Left cardiac atrium (tissue), 4 donors: ENCODE data around the gene MPI. TPM values are rescaled to one million over a fixed set of nuclear protein-coding genes. Genes with fewer than 3 reads are reported as not detected.
A peak's percentile ranks its signal among the peaks of the same experiment; 100 is the strongest.

ENCODE experiments used
- ATAC-seq, 2 donors: fragments of 200-7000 bp; cut with Tn5 transposase; one replicate each; pipeline ENCODE4 v1.9.1; 2020; ENCODE audit warnings: mild to moderate bottlenecking in 2 of 2, moderate library complexity in 2 of 2
- DNase-seq: peaks from one replicate; pipeline ENCODE4 v3.0.0-alpha.2; 2020
- intact Hi-C, 2 donors: fragments of 100-400 bp; cut with DNase I; formaldehyde crosslinking; loops; one replicate each; pipeline versions ENCODE4 v1.14.1 to v1.15.1; 2022 to 2023
- long read RNA-seq: library from polyadenylated mRNA; unstranded; transcript quantifications from one replicate; pipeline ENCODE4 v2.0.0, GENCODE V29; 2021
- total RNA-seq, 2 donors: library from RNA; stranded (reverse); fragmentation: NEBNext Ultra II Directional; extraction: Animal tissue kit (Norgen Biotek cat#: 25700); gene quantifications; one replicate each; pipeline ENCODE4 v1.2.1, GENCODE V29; 2021
- donor health status: DM: no; HTN: yes; CAD: no.
- donor health status: DM: no; HTN: yes; CAD: no; lungs with severe emphysema.
- donor health status: DM: yes; HTN: yes; CAD: no.
- donor health status: Dilated cardiomyopathy.

The MPI gene
- 10 to 100 TPM; 37.6 to 42.1 TPM for total RNA-seq
- long read RNA-seq, full-length matches to known transcripts: 38 of 49 reads
- long read RNA-seq, partial matches to known transcripts: 3 of 49 reads
- long read RNA-seq, other reads (novel, unspliced or antisense): 8 of 49 reads

DNA sequence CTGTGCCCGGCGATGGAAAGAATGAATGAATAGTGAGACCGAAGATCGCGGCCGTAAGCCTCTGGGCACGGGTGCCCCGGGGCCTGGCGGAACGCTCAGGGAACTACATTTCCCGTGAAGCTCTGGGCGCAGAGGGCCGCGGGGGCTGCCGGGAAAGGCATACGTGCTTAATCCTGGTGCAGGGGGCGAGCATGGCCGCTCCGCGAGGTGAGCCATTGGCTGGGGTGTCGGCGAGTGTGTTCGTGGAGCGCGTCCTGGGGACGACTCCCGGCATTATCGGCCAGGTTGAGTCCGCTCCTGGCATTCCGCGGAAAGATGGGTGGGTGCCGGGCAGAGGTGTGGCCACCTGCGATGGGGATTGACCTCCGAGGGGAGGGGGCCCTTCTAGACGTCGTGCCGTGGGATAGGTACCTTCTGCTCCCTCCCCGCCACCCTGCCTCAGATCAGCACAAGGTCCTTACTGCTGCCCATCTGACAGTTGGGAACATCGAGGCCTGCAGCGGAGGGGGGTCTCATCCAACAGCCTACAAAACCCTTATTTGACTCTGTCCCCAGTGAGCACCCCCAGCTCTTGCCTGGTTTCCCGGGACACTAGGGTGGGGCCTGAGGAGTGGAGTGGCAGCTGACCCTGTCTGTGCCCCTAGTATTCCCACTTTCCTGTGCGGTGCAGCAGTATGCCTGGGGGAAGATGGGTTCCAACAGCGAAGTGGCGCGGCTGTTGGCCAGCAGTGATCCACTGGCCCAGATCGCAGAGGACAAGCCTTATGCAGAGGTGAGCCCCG lies at the start of gene MPI:
Gene MPI, plus strand, starts transcription at position 160 of the 782 bp plus-strand sequence. Its CDS starts 32 bp downstream, at position 192.
- intact Hi-C loops: no loop called here
- DNase-seq: peak; percentile 91
- ATAC-seq: peak; percentile 96 to 98

GRCh38 chr15:74840851-74841775 lies 48.7 kb upstream of the MPI start:
- intact Hi-C loops: loop anchor here in 1 of 2 donors (5.0 kb wide), 1 partner anchor 66 kb away; the partner anchor contains the start of gene FAM219B
- no peak for DNase-seq
- no peak for ATAC-seq

GRCh38 chr15:74841891-74842373 lies 47.9 kb upstream of the MPI start:
- no peak for DNase-seq
- no peak for ATAC-seq
- intact Hi-C loops: loop anchor here in 1 of 2 donors (5.0 kb wide), 1 partner anchor 65 kb away; the partner anchor contains the start of gene FAM219B

GRCh38 chr15:74842581-74843444 lies 47.0 kb upstream of the MPI start, which contains the start of gene ULK3:
ULK3 (minus strand) TSS chr15:74843156; CDS start chr15:74843105, 51 bp downstream.
- DNase-seq: peak; percentile 94
- intact Hi-C loops: loop anchor here in 1 of 2 donors (5.0 kb wide), 1 partner anchor 64 kb away; the partner anchor contains the start of gene FAM219B
- ATAC-seq: peak; percentile 91 to 94

- no peak for ATAC-seq
- no peak for DNase-seq
- intact Hi-C loops: loop anchor here in 1 of 2 donors (5.0 kb wide), 1 partner anchor 64 kb away; the partner anchor contains the start of gene FAM219B
Measured at GRCh38 chr15:74843445-74843828, 46.4 kb upstream of the MPI start.

GRCh38 chr15:74843891-74844299 lies 45.9 kb upstream of the MPI start:
- ATAC-seq (peak in 1 of 2 donors; percentile 3), DNase-seq (no peak)
- intact Hi-C loops: loop anchor here in 1 of 2 donors (5.0 kb wide), 1 partner anchor 63 kb away; the partner anchor contains the start of gene FAM219B

- intact Hi-C loops: loop anchor here in 1 of 2 donors (5.0 kb wide), 1 partner anchor 63 kb away; the partner anchor contains the start of gene FAM219B
- no peak for DNase-seq
- ATAC-seq: no peak
Measured at GRCh38 chr15:74844319-74845207, 45.3 kb upstream of the MPI start.

GRCh38 chr15:74845208-74845568 lies 44.7 kb upstream of the MPI start:
- ATAC-seq (no peak), DNase-seq (no peak)
- intact Hi-C loops: no loop called here

GRCh38 chr15:74845581-74845980 lies 44.3 kb upstream of the MPI start:
- intact Hi-C loops: no loop called here
- no peak for ATAC-seq
- no peak for DNase-seq

DNA sequence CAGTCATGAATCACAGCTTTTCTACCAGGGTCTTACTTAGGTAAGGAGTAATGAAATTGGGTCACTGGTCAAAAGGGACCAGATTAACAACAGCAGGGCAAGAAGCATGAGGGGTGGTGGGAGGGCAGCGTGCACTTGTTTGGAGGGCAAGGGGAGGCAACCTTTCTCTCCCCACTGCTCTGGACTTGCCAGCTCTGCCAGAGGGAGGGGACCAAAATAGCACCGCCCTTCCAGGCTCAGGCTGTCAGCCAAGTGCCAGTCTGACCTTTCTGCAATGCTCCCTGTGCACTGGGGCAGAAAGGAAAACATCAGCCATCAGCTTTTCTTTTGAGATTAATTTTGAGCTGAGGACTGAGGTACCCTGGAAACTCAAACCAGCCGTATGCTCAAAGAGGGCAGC lies 42.4 kb upstream of the MPI start:
- no peak for DNase-seq
- intact Hi-C loops: no loop called here

DNA sequence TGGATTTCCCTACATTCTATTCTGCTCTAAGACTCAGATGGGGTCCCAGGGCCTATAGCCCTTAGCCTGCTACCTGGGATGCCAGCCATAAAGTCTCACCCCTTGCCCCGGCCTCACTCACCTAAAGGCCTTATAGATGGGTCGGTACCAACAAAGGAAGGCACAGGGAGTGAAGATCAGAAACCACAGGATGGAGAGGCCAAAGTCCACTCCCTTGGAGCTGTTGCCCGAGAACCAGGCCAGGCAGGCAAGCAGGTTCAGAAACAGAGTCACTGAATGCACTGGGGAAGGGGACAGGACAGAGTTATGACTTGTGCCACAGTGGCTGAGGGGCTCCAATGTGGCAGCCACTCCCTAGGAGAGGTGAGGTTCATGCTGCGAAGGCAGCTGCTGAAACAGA lies 39.4 kb upstream of the MPI start:
- intact Hi-C loops: no loop called here
- DNase-seq (no peak), ATAC-seq (no peak)

More for the DNA sequence above, 42.4 kb upstream of the MPI start:
- peak in 1 of 2 donors; percentile 21 for ATAC-seq

GRCh38 chr15:74851960-74852359 lies 37.9 kb upstream of the MPI start:
- DNase-seq (no peak), ATAC-seq (no peak)
- intact Hi-C loops: no loop called here

DNA sequence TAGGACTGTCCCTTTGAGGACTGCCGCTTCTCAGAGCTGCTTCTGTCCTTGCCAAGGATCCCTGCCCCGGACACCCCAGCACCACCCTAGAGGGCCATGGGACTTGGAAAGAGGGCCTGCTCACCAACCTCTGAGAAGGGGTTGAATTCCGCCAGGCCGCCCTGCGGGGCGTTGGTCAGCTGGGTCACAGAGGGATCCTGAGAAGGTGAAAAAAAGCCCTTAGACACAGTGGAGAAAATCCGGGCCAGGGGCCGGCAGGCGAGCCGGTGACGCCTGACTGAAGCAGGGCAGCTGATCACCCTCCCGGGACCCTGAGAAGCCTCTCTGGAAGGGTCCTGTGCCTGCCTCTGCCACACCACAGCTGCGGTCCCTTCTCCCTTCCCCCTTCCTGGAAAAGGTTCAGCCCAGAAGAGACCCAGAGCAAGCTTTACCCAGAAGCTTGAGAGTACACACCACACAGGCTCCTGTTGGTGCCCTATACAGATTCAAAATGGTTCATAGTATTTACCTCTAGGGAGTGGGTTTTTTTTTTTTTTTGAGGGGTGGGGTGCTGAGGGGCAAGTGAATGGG lies 35.3 kb upstream of the MPI start:
- no peak for DNase-seq
- intact Hi-C loops: no loop called here
- no peak for ATAC-seq

DNA sequence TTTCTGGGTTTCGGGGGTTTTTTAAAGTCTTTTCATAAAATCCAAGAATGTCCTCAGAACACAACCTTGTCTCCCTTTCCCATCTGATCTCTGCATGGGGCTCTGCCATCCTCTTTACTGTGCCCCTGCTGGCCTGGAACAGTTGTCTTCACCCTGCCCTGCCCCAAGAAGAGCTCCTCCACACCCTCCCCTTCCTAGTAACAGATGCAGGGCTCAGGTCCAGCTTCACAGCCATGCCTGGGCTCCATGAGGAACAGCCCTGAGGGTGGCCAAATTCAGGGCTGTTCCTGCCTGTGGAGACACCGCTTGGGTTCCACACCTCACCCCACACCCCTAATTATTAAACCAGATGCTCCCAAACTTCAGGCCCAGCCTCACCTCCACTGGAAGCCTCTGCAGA lies 34.0 kb upstream of the MPI start:
- intact Hi-C loops: no loop called here
- ATAC-seq (peak; percentile 38 to 56), DNase-seq (no peak)

GRCh38 chr15:74856537-74856936 lies 33.3 kb upstream of the MPI start:
- ATAC-seq (no peak), DNase-seq (no peak)
- intact Hi-C loops: no loop called here

- no peak for DNase-seq
- intact Hi-C loops: no loop called here
- ATAC-seq: peak in 1 of 2 donors; percentile 50
Measured at GRCh38 chr15:74857082-74857655, 32.7 kb upstream of the MPI start.
